Epithelial cell of umbilical artery (primary cell): Measurements from ENCODE around the gene ELF5. TPM values are rescaled to one million over a fixed set of nuclear protein-coding genes. Genes with fewer than 3 reads are reported as not detected.

Source experiments
- total RNA-seq: library from RNA; depleted of rRNA; stranded (reverse); fragments of >200 nt; gene quantifications from 2 replicates; pipeline ENCODE4 v1.2.3, GENCODE V29; 2014

The ELF5 gene
- total RNA-seq: not detected in 2 replicates

DNA sequence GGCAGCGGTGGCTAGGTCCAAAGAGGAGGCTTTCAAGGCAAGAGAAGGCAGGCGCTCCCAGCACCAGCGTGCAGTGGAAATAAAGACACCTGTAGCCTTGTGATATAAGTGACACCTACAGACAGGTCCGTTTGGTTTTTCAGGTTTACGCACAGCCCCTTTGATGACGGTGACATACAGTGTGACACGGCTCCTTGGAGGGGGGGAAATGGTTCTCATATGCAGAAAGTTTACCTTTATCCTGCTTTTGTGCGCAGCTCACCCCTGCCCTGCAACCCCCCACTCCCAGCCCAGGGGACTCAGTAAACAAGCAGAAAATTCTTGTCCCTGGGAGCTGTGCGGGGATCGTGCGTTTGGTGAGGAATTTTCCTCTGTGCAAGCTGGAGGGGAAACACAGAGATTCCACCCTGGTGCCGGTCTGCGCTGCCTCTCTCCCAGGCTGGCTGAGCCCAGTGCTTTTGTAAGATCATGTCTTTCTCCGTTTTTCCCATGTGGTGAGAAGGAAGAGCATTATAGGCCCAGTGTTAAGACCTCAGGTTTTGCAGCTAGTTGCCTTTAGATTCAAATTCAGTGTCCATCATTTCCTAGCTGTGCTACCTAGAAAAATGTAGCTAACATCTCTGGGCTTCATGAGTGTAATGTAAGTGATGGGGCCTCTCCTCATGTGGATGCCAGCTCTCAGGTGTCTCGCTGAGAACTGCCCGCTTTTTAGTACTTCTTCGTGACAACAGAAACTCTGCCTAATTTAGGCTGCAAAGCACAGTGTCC, at the start of gene ELF5:
Gene ELF5 (minus strand): TSS at position 113 of the 768 bp plus-strand sequence. CDS start 8,045 bp downstream, outside the sequence.

DNA sequence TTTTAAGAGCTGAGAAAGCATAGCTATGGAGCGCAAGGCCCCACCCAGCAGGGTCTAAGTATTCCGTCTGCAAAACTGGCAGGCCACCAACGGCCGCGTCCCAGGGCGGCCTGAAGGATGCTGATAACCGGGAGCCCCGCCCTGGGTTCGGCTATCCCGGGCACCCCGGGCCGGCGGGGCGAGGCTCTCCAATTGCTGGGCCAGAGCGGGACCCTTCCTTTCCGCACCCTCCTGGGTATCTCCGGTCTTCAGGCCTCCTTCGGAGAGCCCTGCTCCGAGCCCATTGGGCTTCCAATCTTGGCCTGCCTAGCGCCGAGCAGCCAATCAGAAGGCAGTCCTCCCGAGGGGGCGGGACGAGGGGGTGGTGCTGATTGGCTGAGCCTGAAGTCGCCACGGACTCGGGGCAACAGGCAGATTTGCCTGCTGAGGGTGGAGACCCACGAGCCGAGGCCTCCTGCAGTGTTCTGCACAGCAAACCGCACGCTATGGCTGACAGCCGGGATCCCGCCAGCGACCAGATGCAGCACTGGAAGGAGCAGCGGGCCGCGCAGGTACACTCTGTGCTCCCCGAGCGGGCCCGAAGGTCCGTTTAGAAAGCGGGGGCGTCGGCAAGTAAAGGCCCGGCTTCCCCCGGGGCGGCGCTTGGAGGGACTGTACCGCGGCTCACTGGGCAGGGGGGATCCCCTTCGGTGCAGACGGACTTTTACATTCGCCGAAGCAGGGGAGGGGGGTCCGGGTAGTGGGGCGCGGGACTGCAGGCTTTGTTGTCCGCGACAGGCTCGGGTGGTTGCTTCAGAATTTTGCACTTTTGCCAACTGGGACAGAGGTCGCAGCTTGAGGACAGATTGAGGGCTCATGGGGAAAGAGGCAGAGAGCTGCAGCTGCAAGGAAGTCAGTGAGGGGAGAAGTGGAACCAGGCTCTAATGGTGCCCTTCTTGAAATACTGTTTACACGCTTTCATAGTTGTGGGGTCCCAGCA, 74.8 kb downstream of the ELF5 start, which contains the start of gene CAT:
Gene CAT (plus strand): TSS at position 406 of the 979 bp plus-strand sequence. CDS start 80 bp downstream, at position 486.

Other genes starting within 250 kb of the ELF5 start
- gene ABTB2, start 155.8 kb downstream of the ELF5 start, total RNA-seq: 0.15 and 0.97 TPM in 2 replicates
- gene CAT, start 74.9 kb downstream of the ELF5 start, total RNA-seq: 36.1 and 73.6 TPM in 2 replicates
- gene EHF, start 107.3 kb upstream of the ELF5 start, total RNA-seq: 0.15 TPM in 1 of 2 replicates, not detected in the other